HCT116 (cell line): Measurements from ENCODE around the gene CYP1A2. TPM values are rescaled to one million over a fixed set of nuclear protein-coding genes. Genes with fewer than 3 reads are reported as not detected.
A peak's percentile ranks its signal among the peaks of the same experiment; 100 is the strongest.

Experiments
- ATAC-seq: fragments of 200-7000 bp; cut with Tn5 transposase; 2 replicates; pipeline ENCODE4 v1.9.1; 2020; ENCODE audit warnings: mild to moderate bottlenecking, moderate library complexity
- BruUV-seq: library from RNA; stranded (reverse); fragments of 400-500 nt; replicated peaks from 2 replicates; lab custom pipeline; 2021; lab: Mats Ljungman, UMichigan
- CTCF ChIA-PET: fragments of 300-600 bp; sonication (Branson Sonifier 250); formaldehyde crosslinking; loops from one replicate; lab custom pipeline; 2021; ENCODE audit warnings: antibody characterized with exemption; lab: Charles Lee
- POLR2A ChIA-PET: fragments of 300-600, 350-600 bp; sonication (Branson Sonifier 250); formaldehyde crosslinking; loops from one replicate; lab custom pipeline; 2021; ENCODE audit warnings: antibody characterized with exemption; lab: Charles Lee
- RAD21 ChIA-PET, 2 experiments: fragments of 300-600 bp; sonication (Branson Sonifier 250); formaldehyde crosslinking; loops; one replicate each; lab custom pipeline; 2023; ENCODE audit warnings: low total read pairs in 2 of 2; ENCODE audit not compliant: uncharacterized antibody in 2 of 2, unreplicated experiment in 2 of 2, low non-redundant PET in 1 of 2; lab: Charles Lee
- DNase-seq: peaks from one replicate; pipeline ENCODE4 v3.0.0-alpha.2; 2010; ENCODE audit warnings: low read depth, low spot score
- H2AFZ ChIP-seq: fragments of 200-600 bp; shearing (Covaris generic), sonication (generic); 2 replicates; pipeline ENCODE4 v1.6.1; 2017; ENCODE audit warnings: low read depth, mixed run types, mixed read lengths, antibody characterized with exemption, low read length; ENCODE audit not compliant: poor library complexity, severe bottlenecking
- H3K27ac ChIP-seq: 2 replicates; pipeline ENCODE4 v1.5.1; 2012; ENCODE audit warnings: low read depth, low read length
- H3K27me3 ChIP-seq: fragments of 200-600 bp; sonication (generic); 2 replicates; pipeline ENCODE4 v1.6.1; 2016; ENCODE audit warnings: mixed run types, low read length, mixed read lengths; ENCODE audit not compliant: insufficient read depth
- H3K36me3 ChIP-seq, 2 experiments: fragments of 200-500 bp in 1 of 2; fragments of 200-600 bp in 1 of 2; sonication (Bioruptor generic) in 1 of 2; sonication (generic) in 1 of 2; 2 replicates each; pipeline versions ENCODE4 v1.5.1 to v1.6.1; 2014 to 2016; ENCODE audit warnings: low read length in 2 of 2, inconsistent platforms in 1 of 2, mixed read lengths in 1 of 2, mixed run types in 1 of 2; ENCODE audit not compliant: insufficient read depth in 2 of 2, control insufficient read depth in 1 of 2
- H3K4me1 ChIP-seq, 2 experiments: fragments of 200-600 bp in 1 of 2; sonication (generic) in 1 of 2; 2 replicates each; pipeline versions ENCODE4 v1.5.1 to v1.6.1; 2012 to 2017; ENCODE audit warnings: low read length in 2 of 2, inconsistent platforms in 1 of 2, mild to moderate bottlenecking in 1 of 2, mixed read lengths in 1 of 2, mixed run types in 1 of 2, moderate library complexity in 1 of 2; ENCODE audit not compliant: insufficient read depth in 2 of 2, control insufficient read depth in 1 of 2
- H3K4me2 ChIP-seq: fragments of 200-600 bp; sonication (generic); 2 replicates; pipeline ENCODE4 v1.6.1; 2017; ENCODE audit warnings: mixed run types, low read length, mixed read lengths
- H3K4me3 ChIP-seq, 2 experiments: fragments of 200-600 bp in 1 of 2; sonication (generic) in 1 of 2; replicated peaks in 1 of 2; 2 replicates each; pipeline ENCODE4 v1.5.1; 2011 to 2016; ENCODE audit warnings: low read length in 2 of 2, control low read depth in 1 of 2, low read depth in 1 of 2, mild to moderate bottlenecking in 1 of 2, mixed read lengths in 1 of 2, mixed run types in 1 of 2
- H3K79me2 ChIP-seq: fragments of 200-600 bp; sonication (generic); 2 replicates; pipeline ENCODE4 v1.6.1; 2017; ENCODE audit warnings: mild to moderate bottlenecking, mixed run types, low read length, moderate library complexity, mixed read lengths; ENCODE audit not compliant: insufficient read depth
- H3K9ac ChIP-seq: fragments of 200-600 bp; sonication (generic); 2 replicates; pipeline ENCODE4 v1.6.1; 2016; ENCODE audit warnings: low read length, mixed read lengths
- H3K9me2 ChIP-seq: fragments of 200-600 bp; sonication (generic), shearing (Covaris generic); 2 replicates; pipeline ENCODE4 v1.6.1; 2017; ENCODE audit warnings: mixed run types, mild to moderate bottlenecking, moderate library complexity; ENCODE audit not compliant: insufficient read depth
- H3K9me3 ChIP-seq, 2 experiments: fragments of 200-500 bp in 1 of 2; fragments of 200-600 bp in 1 of 2; sonication (Bioruptor generic) in 1 of 2; sonication (generic) in 1 of 2; 2 replicates each; pipeline ENCODE4 v1.6.1; 2014 to 2017; ENCODE audit warnings: low read length in 2 of 2, mixed read lengths in 2 of 2, inconsistent platforms in 1 of 2, low read depth in 1 of 2, mild to moderate bottlenecking in 1 of 2, mixed run types in 1 of 2, moderate library complexity in 1 of 2; ENCODE audit not compliant: control insufficient read depth in 1 of 2, insufficient read depth in 1 of 2
- H4K20me1 ChIP-seq: fragments of 200-600 bp; sonication (generic), shearing (Covaris generic); 2 replicates; pipeline ENCODE4 v1.6.1; 2017; ENCODE audit warnings: mixed run types, mild to moderate bottlenecking, moderate library complexity; ENCODE audit not compliant: insufficient read depth
- CBX3 ChIP-seq: IDR thresholded peaks from 2 replicates; pipeline ENCODE4 v1.6.1; 2012; ENCODE audit warnings: low read depth
- CEBPB ChIP-seq: IDR thresholded peaks from 2 replicates; pipeline ENCODE4 v1.6.1; 2012; ENCODE audit warnings: low read depth
- EGR1 ChIP-seq: IDR thresholded peaks from 2 replicates; pipeline ENCODE4 v1.6.1; 2012; ENCODE audit warnings: low read depth
- ELF1 ChIP-seq: IDR thresholded peaks from 2 replicates; pipeline ENCODE4 v1.6.1; 2012; ENCODE audit warnings: low read depth, borderline replicate concordance
- EZH2 ChIP-seq: fragments of 200-600 bp; sonication (generic); IDR thresholded peaks from 2 replicates; pipeline ENCODE4 v1.6.1; 2017; ENCODE audit warnings: antibody characterized with exemption, mixed run types
- EZH2phosphoT487 ChIP-seq: fragments of 200-600 bp; IDR thresholded peaks from 2 replicates; pipeline ENCODE4 v1.6.1; 2018; ENCODE audit warnings: antibody characterized with exemption, borderline replicate concordance
- FOSL1 ChIP-seq: IDR thresholded peaks from 2 replicates; pipeline ENCODE4 v1.6.1; 2012; ENCODE audit warnings: low read depth
- JUND ChIP-seq: IDR thresholded peaks from 2 replicates; pipeline ENCODE4 v1.6.1; 2012
- POLR2A ChIP-seq: IDR thresholded peaks from 2 replicates; pipeline ENCODE4 v1.7.0; 2011; ENCODE audit warnings: borderline replicate concordance; ENCODE audit not compliant: insufficient read depth, insufficient read length; ENCODE audit errors: extremely low read depth
- POLR2AphosphoS5 ChIP-seq: IDR thresholded peaks from 2 replicates; pipeline ENCODE4 v1.6.1; 2011; ENCODE audit warnings: mild to moderate bottlenecking, low read depth, low read length, moderate library complexity
- RAD21 ChIP-seq: IDR thresholded peaks from 2 replicates; pipeline ENCODE4 v1.6.1; 2012; ENCODE audit warnings: low read depth, mild to moderate bottlenecking
- TCF7L2 ChIP-seq: IDR thresholded peaks from 2 replicates; pipeline ENCODE4 v1.7.0; 2011; ENCODE audit warnings: borderline replicate concordance, inconsistent platforms; ENCODE audit not compliant: insufficient read depth, insufficient read length; ENCODE audit errors: extremely low read depth
- YY1 ChIP-seq: IDR thresholded peaks from 2 replicates; pipeline ENCODE4 v1.6.1; 2011; ENCODE audit warnings: low read length, low read depth, moderate library complexity, mild to moderate bottlenecking; ENCODE audit not compliant: insufficient replicate concordance; ENCODE audit errors: extremely low read depth
- ZBTB33 ChIP-seq: IDR thresholded peaks from 2 replicates; pipeline ENCODE4 v1.6.1; 2011; ENCODE audit warnings: mild to moderate bottlenecking, low read length, moderate library complexity; ENCODE audit not compliant: insufficient replicate concordance; ENCODE audit errors: extremely low read depth
- ZFX ChIP-seq: fragments of 450-650 bp; IDR thresholded peaks from 2 replicates; pipeline ENCODE4 v1.6.1; 2017
- ZNF274 ChIP-seq: fragments of 200-500 bp; sonication (Bioruptor generic); IDR thresholded peaks from 2 replicates; pipeline ENCODE4 v1.6.1; 2014; ENCODE audit warnings: mild to moderate bottlenecking, low read depth, low read length, inconsistent platforms
- intact Hi-C: fragments of 100-400 bp; cut with micrococcal nuclease; formaldehyde crosslinking; loops from 2 replicates; pipeline ENCODE4 v1.10.0; 2022
- total RNA-seq: library from RNA; stranded (reverse); gene quantifications from one replicate; pipeline ENCODE4 v1.2.1, GENCODE V29; 2021; ENCODE audit not compliant: unreplicated experiment
- TF ChIP-seq, protein P1 (sequence below), 3 experiments: fragments of 200-600 bp in 1 of 3; sonication (generic) in 1 of 3; IDR thresholded peaks in 2 of 3; conservative IDR thresholded peaks in 1 of 3; 2 replicates each; pipeline ENCODE4 v1.5.1; 2012 to 2017; ENCODE audit warnings: low read depth in 2 of 3, low read length in 2 of 3, antibody characterized with exemption in 1 of 3, borderline replicate concordance in 1 of 3, control low read depth in 1 of 3, mild to moderate bottlenecking in 1 of 3, mixed read lengths in 1 of 3, mixed run types in 1 of 3, moderate library complexity in 1 of 3; ENCODE audit not compliant: insufficient read depth in 1 of 3
- TF ChIP-seq, protein P2 (sequence below): IDR thresholded peaks from 2 replicates; pipeline ENCODE4 v1.6.1; 2012
- TF ChIP-seq, protein P3 (sequence below): IDR thresholded peaks from 2 replicates; pipeline ENCODE4 v1.6.1; 2012

Gene CYP1A2
- total RNA-seq, 1 experiment from 2014 or later = not detected

GRCh38 chr15:74788683-74789151 is 40.1 kb downstream of the CYP1A2 start:
- no peaks in the 10 kb centered on the region for H3K9me3 ChIP-seq
- ChIA-PET CTCF (interaction anchor here (1.0 to 2.7 kb wide), 6 partner anchors 8 to 20 kb away, joined by 3 to 12 read pairs (median 5); no protein-coding TSS in a partner anchor), POLR2A (no interaction called here), RAD21 (no interaction called here)
- intact Hi-C loops = loop anchor here (10.0 kb wide), 1 partner anchor 416 kb away; the partner anchor contains the start of gene C15orf39
- H2AFZ ChIP-seq = no peak overlapping the region
- peaks cover 15 to 34% of the 10 kb centered on the region in 2 experiments for H3K4me1 ChIP-seq
- peaks cover 97% of the 10 kb centered on the region for H3K79me2 ChIP-seq
- ATAC-seq (no peak), DNase-seq (no peak)
- H4K20me1 ChIP-seq = peaks cover 12% of the 10 kb centered on the region; the same call in 1 of the 2 replicates
- no peak overlapping the region; the same call in 1 of the 2 replicates for H3K27ac ChIP-seq
- H3K9me2 ChIP-seq = no peaks in the 10 kb centered on the region
- TF ChIP-seq FOSL1 (no peak), EGR1 (no peak), EZH2 (no peak), ZNF274 (no peak), POLR2AphosphoS5 (no peak), JUND (no peak), CBX3 (no peak), POLR2A (no peak), RAD21 (no peak), TCF7L2 (no peak), YY1 (no peak), EZH2phosphoT487 (no peak), ZFX (no peak), CEBPB (no peak), ZBTB33 (no peak), ELF1 (no peak)
- TF ChIP-seq, protein P1, sequence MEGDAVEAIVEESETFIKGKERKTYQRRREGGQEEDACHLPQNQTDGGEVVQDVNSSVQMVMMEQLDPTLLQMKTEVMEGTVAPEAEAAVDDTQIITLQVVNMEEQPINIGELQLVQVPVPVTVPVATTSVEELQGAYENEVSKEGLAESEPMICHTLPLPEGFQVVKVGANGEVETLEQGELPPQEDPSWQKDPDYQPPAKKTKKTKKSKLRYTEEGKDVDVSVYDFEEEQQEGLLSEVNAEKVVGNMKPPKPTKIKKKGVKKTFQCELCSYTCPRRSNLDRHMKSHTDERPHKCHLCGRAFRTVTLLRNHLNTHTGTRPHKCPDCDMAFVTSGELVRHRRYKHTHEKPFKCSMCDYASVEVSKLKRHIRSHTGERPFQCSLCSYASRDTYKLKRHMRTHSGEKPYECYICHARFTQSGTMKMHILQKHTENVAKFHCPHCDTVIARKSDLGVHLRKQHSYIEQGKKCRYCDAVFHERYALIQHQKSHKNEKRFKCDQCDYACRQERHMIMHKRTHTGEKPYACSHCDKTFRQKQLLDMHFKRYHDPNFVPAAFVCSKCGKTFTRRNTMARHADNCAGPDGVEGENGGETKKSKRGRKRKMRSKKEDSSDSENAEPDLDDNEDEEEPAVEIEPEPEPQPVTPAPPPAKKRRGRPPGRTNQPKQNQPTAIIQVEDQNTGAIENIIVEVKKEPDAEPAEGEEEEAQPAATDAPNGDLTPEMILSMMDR (IDR thresholded peaks at IDR 0.05 in 2 of 3, conservative IDR thresholded peaks at IDR 0.05 in 1 of 3; ENCODE audit: borderline replicate concordance in 1 of 3, insufficient read depth in 1 of 3, low read depth in 2 of 3, low read length in 2 of 3) = no peak
- TF ChIP-seq, protein P2, sequence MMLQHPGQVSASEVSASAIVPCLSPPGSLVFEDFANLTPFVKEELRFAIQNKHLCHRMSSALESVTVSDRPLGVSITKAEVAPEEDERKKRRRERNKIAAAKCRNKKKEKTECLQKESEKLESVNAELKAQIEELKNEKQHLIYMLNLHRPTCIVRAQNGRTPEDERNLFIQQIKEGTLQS = no peak
- TF ChIP-seq, protein P3, sequence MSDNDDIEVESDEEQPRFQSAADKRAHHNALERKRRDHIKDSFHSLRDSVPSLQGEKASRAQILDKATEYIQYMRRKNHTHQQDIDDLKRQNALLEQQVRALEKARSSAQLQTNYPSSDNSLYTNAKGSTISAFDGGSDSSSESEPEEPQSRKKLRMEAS = no peak
- peak overlapping the region; percentile 2; the same call in 1 of the 2 replicates for H3K4me2 ChIP-seq
- BruUV-seq = no TSS peak
- peaks cover 0 to 5% of the 10 kb centered on the region in 2 experiments; a peak in 3 of 4 replicates for H3K36me3 ChIP-seq
- H3K27me3 ChIP-seq = no peaks in the 10 kb centered on the region
- H3K9ac ChIP-seq = no peak overlapping the region
- H3K4me3 ChIP-seq = no peak overlapping the region
